A549 treated with AZD9567 at 1 μM for 4 hours (cell line): ENCODE measurements around the gene PARM1. TPM values are rescaled to one million over a fixed set of nuclear protein-coding genes. Genes with fewer than 3 reads are reported as not detected.

Experiments
- total RNA-seq: library from RNA; stranded (reverse); fragments of 200-300 nt; extraction: Qiagen RNA extraction; gene quantifications from 5 replicates; pipeline ENCODE4 v1.2.3, GENCODE V29; 2022; ENCODE audit not compliant: insufficient read depth

Gene PARM1
- 0.44 to 1.5 TPM (median 0.52 TPM) in 5 replicates for total RNA-seq

GRCh38 chr4:74932832-74933561 is at the start of gene PARM1:
Gene PARM1 (plus strand): TSS chr4:74933116. CDS start chr4:74933328, 212 bp downstream.

Other genes starting within 250 kb of the PARM1 start
- 1.0 to 3.1 TPM (median 1.1 TPM) in 5 replicates for gene BTC, start 138.6 kb upstream of the PARM1 start, total RNA-seq